ENCODE results near the gene DBNDD2.

Gene DBNDD2

DNA sequence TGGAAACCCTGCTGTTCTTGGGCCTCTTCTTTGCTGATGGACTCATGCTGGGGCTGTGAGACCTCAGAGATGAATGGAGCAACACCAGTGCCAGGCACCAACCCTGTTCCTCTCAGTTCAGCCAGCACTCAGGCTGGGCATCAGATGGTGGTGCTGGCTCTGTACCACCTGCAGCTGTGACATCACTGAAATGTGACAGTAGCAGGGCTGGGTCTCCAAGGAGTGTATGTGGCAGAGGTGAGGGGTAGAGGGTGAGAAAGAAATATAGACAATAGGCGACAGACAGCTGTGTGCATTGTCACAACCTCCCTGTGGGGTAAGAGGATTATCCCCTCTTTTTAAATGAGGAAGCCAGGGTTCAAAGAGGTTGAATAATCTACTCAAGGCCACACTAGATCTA, 29.9 kb upstream of the DBNDD2 start, which contains the start of gene TP53TG5:
TP53TG5 (minus strand) TSS at position 135 of the 400 bp plus-strand sequence; CDS start at position 46, 89 bp downstream.
- Histone ChIP-seq H3K27me3 (ENCODE audit: insufficient read depth, low read length, poor library complexity, severe bottlenecking) (no peaks in the 10 kb centered on the region), H3K9me3 (ENCODE audit: insufficient read depth, low read depth, low read length) (no peaks in the 10 kb centered on the region), H3K9ac (ENCODE audit: low read depth, low read length, poor library complexity, severe bottlenecking) (no peak within 1 kb of the TSS), H2AFZ (ENCODE audit: low read length) (no peak within 1 kb of the TSS), H3F3A (ENCODE audit: low read depth) (no peaks in the 10 kb centered on the region), H4K20me1 (ENCODE audit: insufficient read depth, low read length, poor library complexity, severe bottlenecking) (no peaks in the 10 kb centered on the region), H3K79me2 (ENCODE audit: insufficient read depth, low read length) (no peaks in the 10 kb centered on the region), H3K4me2 (ENCODE audit: low read depth, low read length, poor library complexity, severe bottlenecking) (no peak within 1 kb of the TSS), H3K4me1 (ENCODE audit: insufficient read depth, low read length, poor library complexity, severe bottlenecking) (peaks cover 4% of the 10 kb centered on the region), H3K9me2 (replicated peaks; ENCODE audit: low read depth, low read length) (no peaks in the 10 kb centered on the region), H3K4me3 (ENCODE audit: low read length, poor library complexity, severe bottlenecking) (no peak within 1 kb of the TSS), H3K36me3 (ENCODE audit: insufficient read depth, low read length) (no peaks in the 10 kb centered on the region)
- no peak for TF ChIP-seq CTCF (conservative IDR thresholded peaks at IDR 0.05; ENCODE audit: low read length)
- no peak for TF ChIP-seq EZH2phosphoT487 (IDR thresholded peaks at IDR 0.05; ENCODE audit: borderline replicate concordance)

DNA sequence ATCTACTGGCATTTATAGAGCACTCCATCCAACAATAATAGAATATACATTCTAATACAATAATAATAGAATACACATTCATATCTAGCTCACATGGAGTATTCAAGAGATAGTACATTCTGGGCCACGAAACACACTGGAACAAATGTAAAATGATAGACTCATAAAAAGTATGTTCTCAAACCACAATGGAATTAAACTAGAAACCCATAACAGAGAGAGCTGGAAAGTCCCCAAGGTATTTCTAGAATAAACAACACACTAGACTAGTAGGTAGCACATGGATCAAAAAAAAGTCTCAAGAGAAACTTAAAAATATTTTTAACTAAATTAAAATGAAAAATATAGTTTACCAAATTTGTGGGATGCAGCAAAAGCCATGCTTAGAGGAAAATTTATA, 20.8 kb upstream of the DBNDD2 start:
- H3K4me3 ChIP-seq (ENCODE audit: low read length, poor library complexity, severe bottlenecking) = no peak overlapping the region
- no peaks in the 10 kb centered on the region for H3K9me3 ChIP-seq (ENCODE audit: insufficient read depth, low read depth, low read length)
- H3K36me3 ChIP-seq (ENCODE audit: insufficient read depth, low read length) = no peaks in the 10 kb centered on the region
- H4K20me1 ChIP-seq (ENCODE audit: insufficient read depth, low read length, poor library complexity, severe bottlenecking) = no peaks in the 10 kb centered on the region
- H3K79me2 ChIP-seq (ENCODE audit: insufficient read depth, low read length) = no peaks in the 10 kb centered on the region
- H2AFZ ChIP-seq (ENCODE audit: low read length) = no peak overlapping the region
- no peaks in the 10 kb centered on the region for H3K4me1 ChIP-seq (ENCODE audit: insufficient read depth, low read length, poor library complexity, severe bottlenecking)
- H3F3A ChIP-seq (ENCODE audit: low read depth) = no peaks in the 10 kb centered on the region
- no peak overlapping the region for H3K9ac ChIP-seq (ENCODE audit: low read depth, low read length, poor library complexity, severe bottlenecking)
- TF ChIP-seq EZH2phosphoT487 (IDR thresholded peaks at IDR 0.05; ENCODE audit: borderline replicate concordance) (no peak), CTCF (conservative IDR thresholded peaks at IDR 0.05; ENCODE audit: low read length) (no peak)
- no peaks in the 10 kb centered on the region for H3K27me3 ChIP-seq (ENCODE audit: insufficient read depth, low read length, poor library complexity, severe bottlenecking)
- no peaks in the 10 kb centered on the region for H3K9me2 ChIP-seq (replicated peaks; ENCODE audit: low read depth, low read length)
- H3K4me2 ChIP-seq (ENCODE audit: low read depth, low read length, poor library complexity, severe bottlenecking) = no peak overlapping the region

DNA sequence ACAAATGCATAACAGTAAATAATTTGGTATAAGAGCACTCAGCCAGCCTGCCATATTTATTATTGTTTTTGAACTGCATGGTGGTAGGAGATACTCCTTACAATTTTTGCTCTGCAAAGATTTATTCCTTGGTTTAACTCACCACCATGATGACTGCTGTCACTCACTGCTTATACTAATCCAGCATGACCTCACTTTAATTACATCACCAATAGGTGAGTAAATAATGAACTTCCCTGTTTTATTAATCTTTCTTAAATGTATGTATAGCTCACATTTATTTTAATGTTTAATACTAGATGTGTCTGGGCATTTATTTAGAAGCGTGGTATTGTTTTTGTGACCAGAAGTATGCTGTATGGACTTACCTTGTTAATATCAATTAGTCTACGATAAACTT, 17.2 kb upstream of the DBNDD2 start:
- no peaks in the 10 kb centered on the region for H3K36me3 ChIP-seq (ENCODE audit: insufficient read depth, low read length)
- H3K9ac ChIP-seq (ENCODE audit: low read depth, low read length, poor library complexity, severe bottlenecking) = no peak overlapping the region
- H3K9me3 ChIP-seq (ENCODE audit: insufficient read depth, low read depth, low read length) = no peaks in the 10 kb centered on the region
- TF ChIP-seq CTCF (conservative IDR thresholded peaks at IDR 0.05; ENCODE audit: low read length) = no peak
- TF ChIP-seq EZH2phosphoT487 (IDR thresholded peaks at IDR 0.05; ENCODE audit: borderline replicate concordance) = no peak
- no peaks in the 10 kb centered on the region for H3K79me2 ChIP-seq (ENCODE audit: insufficient read depth, low read length)
- H4K20me1 ChIP-seq (ENCODE audit: insufficient read depth, low read length, poor library complexity, severe bottlenecking) = no peaks in the 10 kb centered on the region
- no peak overlapping the region for H3K4me2 ChIP-seq (ENCODE audit: low read depth, low read length, poor library complexity, severe bottlenecking)
- H3K9me2 ChIP-seq (replicated peaks; ENCODE audit: low read depth, low read length) = no peaks in the 10 kb centered on the region
- H2AFZ ChIP-seq (ENCODE audit: low read length) = no peak overlapping the region
- no peak overlapping the region for H3K4me3 ChIP-seq (ENCODE audit: low read length, poor library complexity, severe bottlenecking)
- no peaks in the 10 kb centered on the region for H3K4me1 ChIP-seq (ENCODE audit: insufficient read depth, low read length, poor library complexity, severe bottlenecking)
- H3K27me3 ChIP-seq (ENCODE audit: insufficient read depth, low read length, poor library complexity, severe bottlenecking) = no peaks in the 10 kb centered on the region
- no peaks in the 10 kb centered on the region for H3F3A ChIP-seq (ENCODE audit: low read depth)

All from Loucy (cell line).